ENCODE data around the gene SYNGR3.

GRCh38 chr16:1983544-1984346 lies 6.0 kb upstream of the SYNGR3 start, which contains the start of gene GFER:
- TF ChIP-seq CTCF (optimal IDR thresholded peaks at IDR 0.05 in 1 of 3, IDR thresholded peaks at IDR 0.05 in 1 of 3, conservative IDR thresholded peaks at IDR 0.05 in 1 of 3; ENCODE audit: extremely low read depth in 1 of 3, insufficient read depth in 2 of 3, low read length in 3 of 3) (peak in 2 of 3 experiments; percentile 1 to 66), EZH2 (IDR thresholded peaks at IDR 0.05; ENCODE audit: low read length) (no peak)
